Thoracic aorta (tissue), 2 donors: Measurements from ENCODE around the gene IFNG. TPM values are rescaled to one million over a fixed set of nuclear protein-coding genes. Genes with fewer than 3 reads are reported as not detected.

Experiments used
- ATAC-seq: fragments of 150-250 bp; one replicate; pipeline ENCODE4 v1.8.0; 2017; ENCODE audit warnings: low read depth; ENCODE audit not compliant: insufficient number of reproducible peaks, low FRiP score
- DNase-seq: peaks from one replicate; pipeline ENCODE4 v3.0.0-alpha.2; 2020; ENCODE audit warnings: low spot score
- H3K27ac ChIP-seq, 2 donors: fragments of 200-600 bp; sonication (generic); 1 replicate in 1 of 2; 2 replicates in 1 of 2; pipeline ENCODE4 v1.5.1; 2016; ENCODE audit warnings: mild to moderate bottlenecking in 2 of 2, moderate library complexity in 2 of 2
- H3K27me3 ChIP-seq: fragments of 200-600 bp; sonication (generic); replicated peaks from 2 replicates; pipeline ENCODE4 v1.6.0; 2016; ENCODE audit warnings: mild to moderate bottlenecking; ENCODE audit not compliant: insufficient read depth
- H3K36me3 ChIP-seq: fragments of 200-600 bp; sonication (generic); one replicate; pipeline ENCODE4 v1.5.1; 2016
- H3K4me1 ChIP-seq, 2 donors: fragments of 200-600 bp; sonication (generic); 1 replicate in 1 of 2; 2 replicates in 1 of 2; pipeline versions ENCODE4 v1.5.1 to v1.6.0; 2016; ENCODE audit warnings: low read depth in 2 of 2, mild to moderate bottlenecking in 1 of 2; ENCODE audit not compliant: control insufficient read depth in 1 of 2
- H3K4me3 ChIP-seq: fragments of 200-600 bp; sonication (generic); 2 replicates; pipeline ENCODE4 v1.5.1; 2016; ENCODE audit warnings: mild to moderate bottlenecking
- H3K9me3 ChIP-seq: fragments of 200-600 bp; sonication (generic); 2 replicates; pipeline ENCODE4 v1.5.1; 2016
- CTCF ChIP-seq: fragments of 200-600 bp; sonication (generic); IDR thresholded peaks from one replicate; pipeline ENCODE4 v1.5.1; 2019; ENCODE audit warnings: antibody characterized with exemption
- total RNA-seq, 2 donors: library from RNA; depleted of rRNA; stranded (reverse); fragments of >200 nt; gene quantifications; one replicate each; pipeline versions ENCODE4 v1.1.0 to v1.2.3, GENCODE V29; 2016

Gene IFNG
- total RNA-seq, 2 donors from 2014 or later: not detected

GRCh38 chr12:68129979-68130378 is 29.6 kb downstream of the IFNG start:
- Histone ChIP-seq H3K36me3 (no peaks in the 10 kb centered on the region), H3K9me3 (peaks cover 12% of the 10 kb centered on the region), H3K4me3 (no peak overlapping the region), H3K27me3 (no peaks in the 10 kb centered on the region), H3K4me1 (no peaks in the 10 kb centered on the region), H3K27ac (no peak overlapping the region)
- ATAC-seq: no peak
- no peak for DNase-seq
- no peak for TF ChIP-seq CTCF

GRCh38 chr12:68122236-68122920 is 37.2 kb downstream of the IFNG start:
- H3K9me3 ChIP-seq: no peaks in the 10 kb centered on the region
- TF ChIP-seq CTCF: no peak
- DNase-seq: no peak

GRCh38 chr12:68121143-68121542 is 38.4 kb downstream of the IFNG start:
- no peak overlapping the region for H3K4me3 ChIP-seq
- no peaks in the 10 kb centered on the region for H3K36me3 ChIP-seq
- no peak for TF ChIP-seq CTCF
- no peaks in the 10 kb centered on the region for H3K4me1 ChIP-seq
- DNase-seq: no peak
- no peaks in the 10 kb centered on the region for H3K27me3 ChIP-seq
- no peak for ATAC-seq
- H3K27ac ChIP-seq: no peak overlapping the region
- no peaks in the 10 kb centered on the region for H3K9me3 ChIP-seq

More at GRCh38 chr12:68122236-68122920, 37.2 kb downstream of the IFNG start:
- H3K4me1 ChIP-seq: no peaks in the 10 kb centered on the region
- H3K4me3 ChIP-seq: no peak overlapping the region
- no peaks in the 10 kb centered on the region for H3K36me3 ChIP-seq
- no peak overlapping the region for H3K27ac ChIP-seq
- H3K27me3 ChIP-seq: no peaks in the 10 kb centered on the region
- no peak for ATAC-seq

- TF ChIP-seq CTCF: no peak
- no peak for ATAC-seq
- H3K27me3 ChIP-seq: no peaks in the 10 kb centered on the region
Observed at GRCh38 chr12:68119724-68120211, 39.8 kb downstream of the IFNG start.

GRCh38 chr12:68119250-68119649 is 40.3 kb downstream of the IFNG start:
- Histone ChIP-seq H3K27ac (no peak overlapping the region), H3K36me3 (no peaks in the 10 kb centered on the region), H3K9me3 (no peaks in the 10 kb centered on the region), H3K27me3 (no peaks in the 10 kb centered on the region), H3K4me3 (no peak overlapping the region), H3K4me1 (no peaks in the 10 kb centered on the region)
- no peak for TF ChIP-seq CTCF
- DNase-seq (no peak), ATAC-seq (no peak)

More at GRCh38 chr12:68119724-68120211, 39.8 kb downstream of the IFNG start:
- no peaks in the 10 kb centered on the region for H3K9me3 ChIP-seq
- no peaks in the 10 kb centered on the region for H3K4me1 ChIP-seq
- no peak overlapping the region for H3K4me3 ChIP-seq
- no peak overlapping the region for H3K27ac ChIP-seq
- DNase-seq: no peak
- no peaks in the 10 kb centered on the region for H3K36me3 ChIP-seq
